ENCODE results near the gene MACO1. TPM values are rescaled to one million over a fixed set of nuclear protein-coding genes. Genes with fewer than 3 reads are reported as not detected.
A peak's percentile ranks its signal among the peaks of the same experiment; 100 is the strongest.

Gene MACO1
- total and polyA plus RNA-seq, 9 of the 15 experiments (the other 6 are each of a cell fraction or from before 2014, with no cell fraction given): 4.6 to 28.4 (median 21.7) TPM

GRCh38 chr1:25461849-25462248 is 31.2 kb downstream of the MACO1 start:
- no peak overlapping the region for H3K4me2 ChIP-seq (ENCODE audit: insufficient read depth, low read length)
- H3K9me3 ChIP-seq (replicated peaks; ENCODE audit: control insufficient read depth, insufficient read depth, low read depth, low read length): no peaks in the 10 kb centered on the region
- H4K20me1 ChIP-seq (replicated peaks; ENCODE audit: control insufficient read depth, insufficient read depth, low read length): peaks cover 8% of the 10 kb centered on the region; the same call in 1 of the 2 replicates
- no peak overlapping the region for H3K4me3 ChIP-seq
- H3K27me3 ChIP-seq (ENCODE audit: control insufficient read depth in 2 of 2, insufficient read depth in 2 of 2, low read length in 2 of 2): no peaks in the 10 kb centered on the region
- BruUV-seq (replicated peaks): no TSS peak
- POLR2A ChIA-PET: interaction anchor here (0.6 to 2.2 kb wide), 4 partner anchors 11 to 18 kb away, joined by 3 to 10 read pairs (median 8); no protein-coding TSS in a partner anchor
- no peak overlapping the region for H3K27ac ChIP-seq (ENCODE audit: extremely low read depth, low read depth, low read length)
- in situ Hi-C loops (cut with MboI) (no loop called here), intact Hi-C loops (cut with micrococcal nuclease) (no loop called here)
- no peak overlapping the region for H3K9ac ChIP-seq (ENCODE audit: insufficient read depth in 1 of 2, low read depth in 2 of 2, low read length in 2 of 2)
- DNase-seq (ENCODE audit: extremely low read depth in 1 of 4, low spot score in 3 of 4) (no peak), ATAC-seq (peak; percentile 83), FAIRE-seq (peak; percentile 58)
- WGBS (ENCODE audit: insufficient coverage, low coverage, missing lambda C conversion rate): 2% methylated on average over 2 of the region's 2 CpGs
- H3K79me2 ChIP-seq (ENCODE audit: control insufficient read depth, insufficient read depth, low read length): peaks cover 56% of the 10 kb centered on the region
- peaks cover 67% of the 10 kb centered on the region for H3K36me3 ChIP-seq (ENCODE audit: control insufficient read depth, insufficient read depth, low read length)
- peaks cover 1 to 9% of the 10 kb centered on the region in 2 experiments; a peak in 3 of 5 replicates for H3K4me1 ChIP-seq (replicated peaks in 1 of 2; ENCODE audit: control insufficient read depth in 2 of 2, insufficient read depth in 2 of 2, low read length in 2 of 2)
- no peaks in the 10 kb centered on the region for H3K9me1 ChIP-seq (ENCODE audit: control insufficient read depth, insufficient read depth, low read length)
- CTCF ChIA-PET (ENCODE audit: low intra/inter-chr PET ratio): no interaction called here
- H2AFZ ChIP-seq (ENCODE audit: low read depth, low read length): no peak overlapping the region
- TF ChIP-seq DPF2 (IDR thresholded peaks at IDR 0.05) (peak; percentile 58; the same call in 1 of the 2 replicates), IRF9 (tag; IDR thresholded peaks at IDR 0.05) (no peak), HDAC1 (IDR thresholded peaks at IDR 0.05) (no peak), ARID1B (IDR thresholded peaks at IDR 0.05) (peak; percentile 34; the same call in 1 of the 2 replicates), BRF2 (IDR thresholded peaks at IDR 0.05; ENCODE audit: borderline replicate concordance, insufficient read depth, insufficient read length) (no peak), CTBP1 (IDR thresholded peaks at IDR 0.05; ENCODE audit: borderline replicate concordance) (no peak), ZNF224 (CRISPR knock-in tag; IDR thresholded peaks at IDR 0.05) (no peak), ZNF76 (CRISPR knock-in tag; IDR thresholded peaks at IDR 0.05; ENCODE audit: borderline replicate concordance) (no peak), KLF10 (CRISPR knock-in tag; IDR thresholded peaks at IDR 0.05) (no peak), ZNF354B (CRISPR knock-in tag; IDR thresholded peaks at IDR 0.05) (no peak), TAF1 (IDR thresholded peaks at IDR 0.05; ENCODE audit: control insufficient read depth, extremely low read depth, insufficient read depth, low read length, severe bottlenecking) (no peak), ZZZ3 (IDR thresholded peaks at IDR 0.05) (no peak), ESRRA (IDR thresholded peaks at IDR 0.05; ENCODE audit: borderline replicate concordance, low read depth) (no peak), E2F8 (IDR thresholded peaks at IDR 0.05; ENCODE audit: low read depth, partially characterized antibody) (no peak), STAG1 (CRISPR knock-in tag; IDR thresholded peaks at IDR 0.05; ENCODE audit: borderline replicate concordance) (no peak)

Measured in K562 (cell line).